Measurements from ENCODE around the gene NCKAP1.

Gene NCKAP1

GRCh38 chr2:182915369-182916326, 122.6 kb downstream of the NCKAP1 start:
- no peaks in the 10 kb centered on the region for H3K9me3 ChIP-seq (ENCODE audit: low read length)
- H3K27me3 ChIP-seq (ENCODE audit: control insufficient read depth in 1 of 2, insufficient read depth in 2 of 2, low read length in 2 of 2) = no peaks in the 10 kb centered on the region
- no peak overlapping the region for H3K9ac ChIP-seq (ENCODE audit: low read length)
- peaks cover 26% of the 10 kb centered on the region for H3K36me3 ChIP-seq (ENCODE audit: insufficient read depth, low read length)
- H3K27ac ChIP-seq (ENCODE audit: low read depth, low read length) = no peak overlapping the region
- H3K4me3 ChIP-seq (ENCODE audit: low read depth in 1 of 2, low read length in 2 of 2) = no peak overlapping the region
- H3K4me1 ChIP-seq (ENCODE audit: insufficient read depth, low read length) = peaks cover 11% of the 10 kb centered on the region

GRCh38 chr2:182914852-182915251, 123.4 kb downstream of the NCKAP1 start:
- no peaks in the 10 kb centered on the region for H3K27me3 ChIP-seq (ENCODE audit: control insufficient read depth in 1 of 2, insufficient read depth in 2 of 2, low read length in 2 of 2)
- H3K4me1 ChIP-seq (ENCODE audit: insufficient read depth, low read length) = peaks cover 11% of the 10 kb centered on the region
- H3K9ac ChIP-seq (ENCODE audit: low read length) = no peak overlapping the region
- peaks cover 31% of the 10 kb centered on the region for H3K36me3 ChIP-seq (ENCODE audit: insufficient read depth, low read length)
- no peaks in the 10 kb centered on the region for H3K9me3 ChIP-seq (ENCODE audit: low read length)
- H3K4me3 ChIP-seq (ENCODE audit: low read depth in 1 of 2, low read length in 2 of 2) = no peak overlapping the region
- H3K27ac ChIP-seq (ENCODE audit: low read depth, low read length) = no peak overlapping the region

DNA sequence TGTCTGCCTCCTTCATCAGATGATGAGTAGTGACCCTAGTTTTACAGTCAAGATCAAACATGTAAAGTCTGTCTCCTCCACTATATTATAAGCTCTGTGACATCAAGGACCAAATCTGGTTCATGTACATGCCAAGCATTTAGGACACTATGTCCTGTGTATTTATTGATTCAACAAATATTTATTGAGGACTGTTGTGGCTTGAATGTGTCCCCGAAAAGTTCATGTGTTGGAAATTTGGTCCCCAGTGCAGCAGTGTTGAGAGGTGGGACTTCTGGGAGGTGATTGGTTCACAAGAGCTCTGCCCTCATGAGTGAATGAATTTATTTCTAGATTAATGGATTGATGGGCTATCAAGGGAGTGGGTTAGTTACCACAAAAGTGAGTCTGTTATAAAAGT, 125.2 kb downstream of the NCKAP1 start:
- Histone ChIP-seq H3K9ac (ENCODE audit: low read length) (no peak overlapping the region), H3K4me3 (ENCODE audit: low read depth in 1 of 2, low read length in 2 of 2) (no peak overlapping the region), H3K36me3 (ENCODE audit: insufficient read depth, low read length) (peaks cover 25% of the 10 kb centered on the region), H3K27me3 (ENCODE audit: control insufficient read depth in 1 of 2, insufficient read depth in 2 of 2, low read length in 2 of 2) (no peaks in the 10 kb centered on the region), H3K9me3 (ENCODE audit: low read length) (no peaks in the 10 kb centered on the region), H3K4me1 (ENCODE audit: insufficient read depth, low read length) (peaks cover 11% of the 10 kb centered on the region), H3K27ac (ENCODE audit: low read depth, low read length) (no peak overlapping the region)

- Histone ChIP-seq H3K27ac (ENCODE audit: low read depth, low read length) (no peak overlapping the region), H3K36me3 (ENCODE audit: insufficient read depth, low read length) (peaks cover 25% of the 10 kb centered on the region), H3K27me3 (ENCODE audit: control insufficient read depth in 1 of 2, insufficient read depth in 2 of 2, low read length in 2 of 2) (no peaks in the 10 kb centered on the region), H3K4me1 (ENCODE audit: insufficient read depth, low read length) (peaks cover 11% of the 10 kb centered on the region), H3K4me3 (ENCODE audit: low read depth in 1 of 2, low read length in 2 of 2) (no peak overlapping the region), H3K9ac (ENCODE audit: low read length) (no peak overlapping the region), H3K9me3 (ENCODE audit: low read length) (no peaks in the 10 kb centered on the region)
Observed at GRCh38 chr2:182912518-182912915, 125.7 kb downstream of the NCKAP1 start.

- Histone ChIP-seq H3K36me3 (ENCODE audit: insufficient read depth, low read length) (peaks cover 25% of the 10 kb centered on the region), H3K27ac (ENCODE audit: low read depth, low read length) (no peak overlapping the region), H3K27me3 (ENCODE audit: control insufficient read depth in 1 of 2, insufficient read depth in 2 of 2, low read length in 2 of 2) (no peaks in the 10 kb centered on the region), H3K9me3 (ENCODE audit: low read length) (no peaks in the 10 kb centered on the region), H3K4me3 (ENCODE audit: low read depth in 1 of 2, low read length in 2 of 2) (no peak overlapping the region), H3K4me1 (ENCODE audit: insufficient read depth, low read length) (peaks cover 11% of the 10 kb centered on the region), H3K9ac (ENCODE audit: low read length) (no peak overlapping the region)
Observed at GRCh38 chr2:182911813-182912517, 126.3 kb downstream of the NCKAP1 start.

GRCh38 chr2:182910965-182911364, 127.3 kb downstream of the NCKAP1 start:
- Histone ChIP-seq H3K4me3 (ENCODE audit: low read depth in 1 of 2, low read length in 2 of 2) (no peak overlapping the region), H3K9me3 (ENCODE audit: low read length) (no peaks in the 10 kb centered on the region), H3K4me1 (ENCODE audit: insufficient read depth, low read length) (peaks cover 11% of the 10 kb centered on the region), H3K36me3 (ENCODE audit: insufficient read depth, low read length) (peaks cover 25% of the 10 kb centered on the region), H3K9ac (ENCODE audit: low read length) (no peak overlapping the region), H3K27me3 (ENCODE audit: control insufficient read depth in 1 of 2, insufficient read depth in 2 of 2, low read length in 2 of 2) (no peaks in the 10 kb centered on the region), H3K27ac (ENCODE audit: low read depth, low read length) (no peak overlapping the region)

DNA sequence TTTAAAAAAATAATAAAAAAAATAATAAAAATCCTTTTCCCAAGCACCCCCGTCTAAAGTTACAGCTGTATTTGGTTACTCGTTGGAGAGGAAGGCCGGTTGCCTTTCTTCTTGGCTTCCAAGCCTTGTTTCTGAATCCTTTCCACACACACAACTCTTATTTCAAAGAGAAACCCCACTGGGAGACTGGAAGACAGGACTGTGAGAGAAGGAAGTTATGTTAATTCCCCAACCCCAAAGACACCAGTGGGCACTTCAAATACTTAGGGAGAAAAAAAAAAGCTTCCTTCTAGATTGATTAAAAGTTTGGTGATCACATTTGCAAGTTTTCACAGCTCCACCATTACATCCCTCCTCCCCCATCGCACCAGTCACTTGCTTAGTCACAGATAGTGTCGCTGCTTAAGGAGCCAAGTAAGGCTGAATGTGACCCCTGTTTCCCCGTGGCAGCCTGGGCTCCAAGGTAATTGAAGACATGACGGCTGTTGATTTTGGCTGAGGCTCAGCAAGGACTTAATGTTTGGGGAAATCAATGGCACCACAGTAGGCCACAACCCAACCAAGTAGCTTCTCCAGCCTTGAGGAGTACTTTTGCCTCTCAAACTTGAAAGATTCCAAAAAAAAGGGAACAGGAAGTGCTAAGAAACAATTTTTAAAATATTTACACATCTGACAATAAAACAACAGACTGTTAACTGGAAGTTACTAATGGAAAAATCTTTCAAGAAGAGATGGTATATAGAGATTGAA, 131.0 kb downstream of the NCKAP1 start:
- Histone ChIP-seq H3K9ac (ENCODE audit: low read length) (no peak overlapping the region), H3K27me3 (ENCODE audit: control insufficient read depth in 1 of 2, insufficient read depth in 2 of 2, low read length in 2 of 2) (no peaks in the 10 kb centered on the region), H3K4me1 (ENCODE audit: insufficient read depth, low read length) (peaks cover 3% of the 10 kb centered on the region), H3K36me3 (ENCODE audit: insufficient read depth, low read length) (peaks cover 5% of the 10 kb centered on the region), H3K9me3 (ENCODE audit: low read length) (no peaks in the 10 kb centered on the region), H3K27ac (ENCODE audit: low read depth, low read length) (no peak overlapping the region), H3K4me3 (ENCODE audit: low read depth in 1 of 2, low read length in 2 of 2) (no peak overlapping the region)

- Histone ChIP-seq H3K9me3 (ENCODE audit: low read length) (no peaks in the 10 kb centered on the region), H3K9ac (ENCODE audit: low read length) (no peak overlapping the region), H3K4me1 (ENCODE audit: insufficient read depth, low read length) (no peaks in the 10 kb centered on the region), H3K4me3 (ENCODE audit: low read depth in 1 of 2, low read length in 2 of 2) (no peak overlapping the region), H3K27ac (ENCODE audit: low read depth, low read length) (no peak overlapping the region), H3K27me3 (ENCODE audit: control insufficient read depth in 1 of 2, insufficient read depth in 2 of 2, low read length in 2 of 2) (no peaks in the 10 kb centered on the region), H3K36me3 (ENCODE audit: insufficient read depth, low read length) (peaks cover 5% of the 10 kb centered on the region)
Observed at GRCh38 chr2:182906454-182906853, 131.8 kb downstream of the NCKAP1 start.

GRCh38 chr2:182904844-182905243, 133.4 kb downstream of the NCKAP1 start:
- no peaks in the 10 kb centered on the region for H3K27me3 ChIP-seq (ENCODE audit: control insufficient read depth in 1 of 2, insufficient read depth in 2 of 2, low read length in 2 of 2)
- no peaks in the 10 kb centered on the region for H3K4me1 ChIP-seq (ENCODE audit: insufficient read depth, low read length)
- no peaks in the 10 kb centered on the region for H3K9me3 ChIP-seq (ENCODE audit: low read length)
- no peak overlapping the region for H3K4me3 ChIP-seq (ENCODE audit: low read depth in 1 of 2, low read length in 2 of 2)
- no peaks in the 10 kb centered on the region for H3K36me3 ChIP-seq (ENCODE audit: insufficient read depth, low read length)
- H3K9ac ChIP-seq (ENCODE audit: low read length) = no peak overlapping the region
- no peak overlapping the region for H3K27ac ChIP-seq (ENCODE audit: low read depth, low read length)

- no peaks in the 10 kb centered on the region for H3K9me3 ChIP-seq (ENCODE audit: low read length)
- no peaks in the 10 kb centered on the region for H3K36me3 ChIP-seq (ENCODE audit: insufficient read depth, low read length)
- H3K4me1 ChIP-seq (ENCODE audit: insufficient read depth, low read length) = no peaks in the 10 kb centered on the region
- no peak overlapping the region for H3K27ac ChIP-seq (ENCODE audit: low read depth, low read length)
- no peak overlapping the region for H3K4me3 ChIP-seq (ENCODE audit: low read depth in 1 of 2, low read length in 2 of 2)
- no peaks in the 10 kb centered on the region for H3K27me3 ChIP-seq (ENCODE audit: control insufficient read depth in 1 of 2, insufficient read depth in 2 of 2, low read length in 2 of 2)
- H3K9ac ChIP-seq (ENCODE audit: low read length) = no peak overlapping the region
Observed at GRCh38 chr2:182903566-182903965, 134.7 kb downstream of the NCKAP1 start.

DNA sequence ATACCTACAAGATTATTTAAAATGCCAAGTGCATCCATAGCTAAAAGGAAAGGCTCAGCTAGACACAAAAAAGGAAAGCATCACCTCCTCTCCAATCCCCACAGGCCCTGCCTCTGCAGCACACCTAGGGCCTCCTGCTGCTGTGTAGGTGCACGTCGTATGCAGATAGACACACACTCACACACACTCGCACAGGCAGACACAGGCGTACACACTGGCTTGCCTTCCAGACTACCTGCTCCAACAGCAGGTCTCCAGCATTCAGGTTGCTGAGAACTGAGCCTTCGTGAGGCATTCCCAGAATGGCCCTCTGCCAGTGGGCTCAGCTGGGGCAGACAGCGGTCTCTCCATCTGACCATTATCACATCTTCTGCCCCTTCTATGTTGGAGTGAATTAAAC, 136.5 kb downstream of the NCKAP1 start:
- Histone ChIP-seq H3K9ac (ENCODE audit: low read length) (no peak overlapping the region), H3K36me3 (ENCODE audit: insufficient read depth, low read length) (no peaks in the 10 kb centered on the region), H3K9me3 (ENCODE audit: low read length) (no peaks in the 10 kb centered on the region), H3K27ac (ENCODE audit: low read depth, low read length) (no peak overlapping the region), H3K27me3 (ENCODE audit: control insufficient read depth in 1 of 2, insufficient read depth in 2 of 2, low read length in 2 of 2) (no peaks in the 10 kb centered on the region), H3K4me1 (ENCODE audit: insufficient read depth, low read length) (no peaks in the 10 kb centered on the region), H3K4me3 (ENCODE audit: low read depth in 1 of 2, low read length in 2 of 2) (no peak overlapping the region)

All from muscle layer of colon (tissue), 2 donors.